Measurements from ENCODE around the gene ZNF608.

GRCh38 chr5:124745928-124746915 lies at the start of gene ZNF608:
- TF ChIP-seq POLR2A (IDR thresholded peaks at IDR 0.05) (peak; percentile 26), CTCF (IDR thresholded peaks at IDR 0.05) (peak in 1 of 3 donors; percentile 18)
